Stimulated activated CD4-positive, alpha-beta T cell treated with anti-CD3 and anti-CD28 coated beads, Interleukin-15, amount 100 ng/mL, for 48 hours (primary cell): ENCODE data around the gene MXRA5.
"Not testable (repeated sequence)": the region's sequence is repeated elsewhere in the genome, so short reads cannot be mapped to it uniquely, and the experiment has no call there.

Experiments
- DNase-seq, 2 donors: peaks; one replicate each; pipeline ENCODE4 v3.0.0-alpha.2; 2020; ENCODE audit warnings: low read depth in 2 of 2

MXRA5 gene

GRCh38 chrX:3346501-3347259 is at the start of gene MXRA5:
Gene MXRA5 (minus strand): TSS chrX:3346652. CDS start chrX:3343833, 2,819 bp downstream.
- DNase-seq: no peak

- no peak for DNase-seq
Observed at GRCh38 chrX:3393581-3394111, 47.2 kb upstream of the MXRA5 start.

GRCh38 chrX:3393178-3393577 is 46.7 kb upstream of the MXRA5 start:
- DNase-seq: no peak

GRCh38 chrX:3388457-3388856 is 42.0 kb upstream of the MXRA5 start:
- DNase-seq: no peak

- DNase-seq: no peak
Observed at GRCh38 chrX:3384327-3384726, 37.9 kb upstream of the MXRA5 start.

- DNase-seq: no peak
Observed at GRCh38 chrX:3380603-3381002, 34.2 kb upstream of the MXRA5 start.

GRCh38 chrX:3379111-3379510 is 32.7 kb upstream of the MXRA5 start:
- DNase-seq: no peak

GRCh38 chrX:3378156-3378555 is 31.7 kb upstream of the MXRA5 start:
- DNase-seq: no peak

GRCh38 chrX:3377560-3377959 is 31.1 kb upstream of the MXRA5 start:
- DNase-seq: no peak

- not testable (repeated sequence) for DNase-seq
Observed at GRCh38 chrX:3375878-3376508, 29.5 kb upstream of the MXRA5 start.

GRCh38 chrX:3374108-3374800 is 27.8 kb upstream of the MXRA5 start:
- no peak for DNase-seq

GRCh38 chrX:3371163-3371562 is 24.7 kb upstream of the MXRA5 start:
- DNase-seq: no peak

GRCh38 chrX:3370656-3371055 is 24.2 kb upstream of the MXRA5 start:
- DNase-seq: no peak

- DNase-seq: no peak
Observed at GRCh38 chrX:3362956-3363355, 16.5 kb upstream of the MXRA5 start.

- DNase-seq: no peak
Observed at GRCh38 chrX:3360881-3361280, 14.4 kb upstream of the MXRA5 start.

GRCh38 chrX:3352741-3353140 is 6.3 kb upstream of the MXRA5 start:
- DNase-seq: not testable (repeated sequence)

GRCh38 chrX:3351276-3351675 is 4.8 kb upstream of the MXRA5 start:
- no peak for DNase-seq

- DNase-seq: no peak
Observed at GRCh38 chrX:3348191-3348590, 1.7 kb upstream of the MXRA5 start.

- no peak for DNase-seq
Observed at GRCh38 chrX:3345281-3346191, 916 bp downstream of the MXRA5 start.

GRCh38 chrX:3343569-3343968 is 2.9 kb downstream of the MXRA5 start:
- not testable (repeated sequence) for DNase-seq

- no peak for DNase-seq
Observed at GRCh38 chrX:3340016-3340415, 6.4 kb downstream of the MXRA5 start.

GRCh38 chrX:3326681-3327080 is 19.8 kb downstream of the MXRA5 start:
- DNase-seq: no peak
